ENCODE results near the gene CSNK1D.

The CSNK1D gene

GRCh38 chr17:82236142-82236971, 37.1 kb downstream of the CSNK1D start:
- H3K27ac ChIP-seq = peak overlapping the region; percentile 26; the same call in 1 of the 2 replicates
- TF ChIP-seq CTCF (conservative IDR thresholded peaks at IDR 0.05) = peak; percentile 94

GRCh38 chr17:82235775-82236141, 37.7 kb downstream of the CSNK1D start:
- no peak for TF ChIP-seq CTCF (conservative IDR thresholded peaks at IDR 0.05)
- peak overlapping the region; percentile 26; the same call in 1 of the 2 replicates for H3K27ac ChIP-seq

- H3K27ac ChIP-seq = no peak overlapping the region
- TF ChIP-seq CTCF (conservative IDR thresholded peaks at IDR 0.05) = no peak
Observed at GRCh38 chr17:82235056-82235774, 38.3 kb downstream of the CSNK1D start.

- peak overlapping the region; percentile 15; the same call in 1 of the 2 replicates for H3K27ac ChIP-seq
- TF ChIP-seq CTCF (conservative IDR thresholded peaks at IDR 0.05) = no peak
Observed at GRCh38 chr17:82234211-82235055, 39.1 kb downstream of the CSNK1D start.

- TF ChIP-seq CTCF (conservative IDR thresholded peaks at IDR 0.05) = no peak
Observed at GRCh38 chr17:82232876-82233785, 40.4 kb downstream of the CSNK1D start.

GRCh38 chr17:82232322-82232820, 41.1 kb downstream of the CSNK1D start:
- H3K27ac ChIP-seq = peak overlapping the region; percentile 92
- TF ChIP-seq CTCF (conservative IDR thresholded peaks at IDR 0.05) = no peak

More at GRCh38 chr17:82232876-82233785, 40.4 kb downstream of the CSNK1D start:
- H3K27ac ChIP-seq = peak overlapping the region; percentile 92

Data from VCaP (cell line).